CD4-positive, alpha-beta T cell (primary cell): ENCODE data around the gene SMAP1. TPM values are rescaled to one million over a fixed set of nuclear protein-coding genes. Genes with fewer than 3 reads are reported as not detected.

ENCODE experiments used
- ATAC-seq: fragments of 200-7000 bp; cut with Tn5 transposase; one replicate; pipeline ENCODE4 v1.10.0; 2022; ENCODE audit warnings: mild to moderate bottlenecking; ENCODE audit not compliant: poor library complexity
- CTCF ChIA-PET: fragments of 350-600 bp; sonication (Branson Sonifier 250); formaldehyde crosslinking; loops from one replicate; lab custom pipeline; 2021; ENCODE audit warnings: antibody characterized with exemption, inconsistent platforms; lab: Charles Lee
- POLR2A ChIA-PET: fragments of 350-600 bp; sonication (Branson Sonifier 250); formaldehyde crosslinking; loops from one replicate; lab custom pipeline; 2021; ENCODE audit warnings: antibody characterized with exemption, inconsistent platforms; lab: Charles Lee
- DNase-seq, 14 experiments: peaks; one replicate each; pipeline ENCODE4 v3.0.0-alpha.2; 2013 to 2020; ENCODE audit warnings: mixed read lengths in 2 of 14
- H3K27ac ChIP-seq, 2 donors: one replicate each; pipeline versions ENCODE4 v1.5.1 to v1.7.0; 2013; ENCODE audit warnings: low read length in 2 of 2, low read depth in 1 of 2, mild to moderate bottlenecking in 1 of 2
- H3K27me3 ChIP-seq, 2 experiments: 1 replicate in 1 of 2; 2 replicates in 1 of 2; pipeline versions ENCODE4 v1.6.1 to v1.7.0; 2013; ENCODE audit warnings: low read length in 2 of 2, control low read depth in 1 of 2, mild to moderate bottlenecking in 1 of 2, moderate library complexity in 1 of 2; ENCODE audit not compliant: insufficient read depth in 2 of 2, control insufficient read depth in 1 of 2
- H3K36me3 ChIP-seq: one replicate; pipeline ENCODE4 v1.6.1; 2013; ENCODE audit warnings: low read length, control low read depth; ENCODE audit not compliant: insufficient read depth
- H3K4me1 ChIP-seq: one replicate; pipeline ENCODE4 v1.6.1; 2013; ENCODE audit warnings: low read length, control low read depth; ENCODE audit not compliant: insufficient read depth
- H3K4me3 ChIP-seq: one replicate; pipeline ENCODE4 v1.5.1; 2013; ENCODE audit warnings: mild to moderate bottlenecking, low read length, moderate library complexity
- H3K9me3 ChIP-seq, 2 experiments: 1 replicate in 1 of 2; 2 replicates in 1 of 2; pipeline versions ENCODE4 v1.6.1 to v1.7.0; 2013; ENCODE audit warnings: low read length in 2 of 2, mild to moderate bottlenecking in 2 of 2, control low read depth in 1 of 2, moderate library complexity in 1 of 2; ENCODE audit not compliant: control insufficient read depth in 1 of 2, insufficient read depth in 1 of 2
- H3K27ac Mint-ChIP-seq: one replicate; pipeline ENCODE4 v1.8.0; 2020; ENCODE audit warnings: mixed read lengths
- H3K27me3 Mint-ChIP-seq: one replicate; pipeline ENCODE4 v1.8.0; 2021; ENCODE audit warnings: mixed read lengths
- H3K36me3 Mint-ChIP-seq: one replicate; pipeline ENCODE4 v1.8.0; 2021; ENCODE audit warnings: low read depth, mixed read lengths
- H3K4me1 Mint-ChIP-seq: one replicate; pipeline ENCODE4 v1.8.0; 2021; ENCODE audit warnings: low read depth, mixed read lengths
- H3K4me3 Mint-ChIP-seq: one replicate; pipeline ENCODE4 v1.8.0; 2020; ENCODE audit warnings: mild to moderate bottlenecking, mixed read lengths
- H3K9me3 Mint-ChIP-seq: one replicate; pipeline ENCODE4 v1.8.0; 2020; ENCODE audit warnings: mixed read lengths
- CTCF ChIP-seq: fragments of 200-600 bp; IDR thresholded peaks from one replicate; pipeline ENCODE4 v1.8.0; 2022; ENCODE audit warnings: antibody characterized with exemption, mild to moderate bottlenecking
- intact Hi-C, 2 experiments: fragments of 100-400 bp; cut with DNase I in 1 of 2; cut with micrococcal nuclease in 1 of 2; formaldehyde crosslinking; loops; one replicate each; pipeline versions ENCODE4 v1.15.1 to v1.9.0; 2023 to 2025; cut with DNase I, micrococcal nuclease
- total RNA-seq, 174 experiments: library from RNA in 2 of 174; stranded (reverse) in 2 of 174; gene quantifications; one replicate each; pipeline ENCODE4 v1.2.3 and lab custom pipeline; 2021 to 2026

SMAP1 gene
- total RNA-seq, 2 experiments from 2014 or later = 20.0 to 22.5 TPM

DNA sequence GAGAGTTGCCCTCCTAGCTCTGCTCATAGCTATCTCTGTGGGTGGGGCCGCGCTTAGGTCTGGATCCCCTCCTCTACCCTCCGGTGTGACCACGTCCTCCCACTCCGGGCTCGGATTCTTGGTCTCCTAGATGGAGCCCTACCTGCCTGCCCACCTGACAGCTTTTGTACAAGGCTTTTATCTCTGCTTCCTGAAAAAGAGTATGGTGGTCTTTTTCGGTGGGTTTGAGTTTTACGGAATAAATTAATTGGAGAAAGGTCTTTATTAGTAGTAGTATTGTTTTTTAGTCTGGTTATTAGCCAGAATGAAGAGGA lies 773 bp downstream of the SMAP1 start:
- TF ChIP-seq CTCF = no peak
- peaks cover 31% of the 10 kb centered on the region for H3K4me1 ChIP-seq
- H3K9me3 Mint-ChIP-seq = no peaks in the 10 kb centered on the region

GRCh38 chr6:70669133-70669532 lies 1.4 kb downstream of the SMAP1 start:
- no peak overlapping the region for H3K27ac ChIP-seq
- no peaks in the 10 kb centered on the region for H3K9me3 Mint-ChIP-seq
- peaks cover 32% of the 10 kb centered on the region for H3K4me1 ChIP-seq
- peak overlapping the region; percentile 85 for H3K27ac Mint-ChIP-seq
- POLR2A ChIA-PET = interaction anchor here (1.3 to 3.2 kb wide), 3 partner anchors 18 to 103 kb away, joined by 3 to 22 read pairs (median 12); partner anchors contain the start of gene SDHAF4
- H3K4me1 Mint-ChIP-seq = peaks cover 67% of the 10 kb centered on the region
- no peaks in the 10 kb centered on the region for H3K36me3 ChIP-seq
- CTCF ChIA-PET = interaction anchor here (1.1 to 4.0 kb wide), 2 partner anchors 16 to 18 kb away, joined by 3 to 18 read pairs; no protein-coding TSS in a partner anchor
- TF ChIP-seq CTCF = no peak
- no peaks in the 10 kb centered on the region for H3K27me3 ChIP-seq
- H3K4me3 ChIP-seq = peak overlapping the region; percentile 75
- no peak for DNase-seq
- H3K36me3 Mint-ChIP-seq = peaks cover 4% of the 10 kb centered on the region
- H3K4me3 Mint-ChIP-seq = peak overlapping the region; percentile 89
- intact Hi-C loops = loop anchor here (2.0 to 10.0 kb wide), 5 partner anchors 102 to 874 kb away; partner anchors contain the start of genes FAM135A (in 2 of the 2), SDHAF4 (in 2 of the 2), LMBRD1 (in 1 of the 2) and OGFRL1 (in 1 of the 2)
- H3K27me3 Mint-ChIP-seq = no peaks in the 10 kb centered on the region
- no peak for ATAC-seq
- no peaks in the 10 kb centered on the region for H3K9me3 ChIP-seq

More for the DNA sequence above, 773 bp downstream of the SMAP1 start:
- DNase-seq (peak in 4 of 14 experiments; percentile 5 to 43 (median 41)), ATAC-seq (no peak)
- Mint-ChIP-seq H3K36me3 (peaks cover 4% of the 10 kb centered on the region), H3K4me3 (peak overlapping the region; percentile 89), H3K27me3 (no peaks in the 10 kb centered on the region), H3K27ac (peak overlapping the region; percentile 85), H3K4me1 (peaks cover 62% of the 10 kb centered on the region)
- Histone ChIP-seq H3K9me3 (no peaks in the 10 kb centered on the region), H3K27ac (peak overlapping the region in 1 of 2 donors; percentile 66), H3K36me3 (no peaks in the 10 kb centered on the region), H3K4me3 (peak overlapping the region; percentile 75), H3K27me3 (no peaks in the 10 kb centered on the region)
- ChIA-PET CTCF (interaction anchor here (1.1 to 4.0 kb wide), 2 partner anchors 16 to 19 kb away, joined by 3 to 18 read pairs; no protein-coding TSS in a partner anchor), POLR2A (interaction anchor here (1.0 to 3.2 kb wide), 10 partner anchors 9 to 872 kb away, joined by 3 to 22 read pairs (median 4); partner anchors contain the start of genes FAM135A, LMBRD1, OGFRL1 and SDHAF4)
- intact Hi-C loops = loop anchor here (2.0 to 10.0 kb wide), 5 partner anchors 101 to 874 kb away; partner anchors contain the start of genes FAM135A (in 2 of the 2), SDHAF4 (in 2 of the 2), LMBRD1 (in 1 of the 2) and OGFRL1 (in 1 of the 2)

GRCh38 chr6:70672549-70672948 lies 4.9 kb downstream of the SMAP1 start:
- Histone ChIP-seq H3K9me3 (no peaks in the 10 kb centered on the region), H3K36me3 (no peaks in the 10 kb centered on the region), H3K27ac (no peak overlapping the region), H3K27me3 (no peaks in the 10 kb centered on the region), H3K4me1 (peaks cover 27% of the 10 kb centered on the region), H3K4me3 (no peak overlapping the region)
- Mint-ChIP-seq H3K4me1 (peaks cover 70% of the 10 kb centered on the region), H3K36me3 (peaks cover under 1% of the 10 kb centered on the region), H3K27ac (no peak overlapping the region), H3K4me3 (peak overlapping the region; percentile 5), H3K9me3 (no peaks in the 10 kb centered on the region), H3K27me3 (no peaks in the 10 kb centered on the region)
- ATAC-seq (no peak), DNase-seq (no peak)
- ChIA-PET POLR2A (interaction anchor here (0.9 to 1.8 kb wide), 2 partner anchors 12 to 138 kb away, joined by 3 to 5 read pairs; no protein-coding TSS in a partner anchor), CTCF (interaction anchor here (0.8 kb wide), 1 partner anchor 12 kb away, joined by 3 read pairs; no protein-coding TSS in a partner anchor)
- TF ChIP-seq CTCF = no peak
- intact Hi-C loops = no loop called here
